Activated CD4-positive, alpha-beta memory T cell treated with anti-CD3 and anti-CD28 coated beads for 36 hours (primary cell): ENCODE data around the gene RNF40. TPM values are rescaled to one million over a fixed set of nuclear protein-coding genes. Genes with fewer than 3 reads are reported as not detected.
"Not testable (repeated sequence)": the region's sequence is repeated elsewhere in the genome, so short reads cannot be mapped to it uniquely, and the experiment has no call there.

ENCODE experiments used
- CTCF ChIA-PET: fragments of 350-600 bp; sonication (Branson Sonifier 250); formaldehyde crosslinking; loops from one replicate; lab custom pipeline; 2021; ENCODE audit warnings: antibody characterized with exemption, inconsistent platforms; lab: Charles Lee
- POLR2A ChIA-PET: fragments of 350-600 bp; sonication (Branson Sonifier 250); formaldehyde crosslinking; loops from one replicate; lab custom pipeline; 2021; ENCODE audit warnings: antibody characterized with exemption; lab: Charles Lee
- DNase-seq: peaks from one replicate; pipeline ENCODE4 v3.0.0-alpha.2; 2020
- H3K27ac Mint-ChIP-seq: one replicate; pipeline ENCODE4 v1.8.0; 2021; ENCODE audit warnings: mixed read lengths
- H3K27me3 Mint-ChIP-seq: one replicate; pipeline ENCODE4 v1.8.0; 2021; ENCODE audit warnings: mixed read lengths
- H3K36me3 Mint-ChIP-seq: one replicate; pipeline ENCODE4 v1.8.0; 2021; ENCODE audit warnings: mixed read lengths
- H3K4me1 Mint-ChIP-seq: one replicate; pipeline ENCODE4 v1.8.0; 2021; ENCODE audit warnings: low read depth, mixed read lengths
- H3K4me3 Mint-ChIP-seq: one replicate; pipeline ENCODE4 v1.8.0; 2021; ENCODE audit warnings: mild to moderate bottlenecking, mixed read lengths
- H3K9me3 Mint-ChIP-seq: one replicate; pipeline ENCODE4 v1.8.0; 2021; ENCODE audit warnings: mixed read lengths
- intact Hi-C: fragments of 100-400 bp; cut with micrococcal nuclease; formaldehyde crosslinking; loops from one replicate; pipeline ENCODE4 v1.15.1; 2023
- total RNA-seq, 2 experiments: library from RNA; stranded (reverse); gene quantifications; one replicate each; pipeline ENCODE4 v1.2.3, GENCODE V29; 2021

Gene RNF40
- total RNA-seq, 2 experiments from 2014 or later: 70.9 to 72.8 TPM

DNA sequence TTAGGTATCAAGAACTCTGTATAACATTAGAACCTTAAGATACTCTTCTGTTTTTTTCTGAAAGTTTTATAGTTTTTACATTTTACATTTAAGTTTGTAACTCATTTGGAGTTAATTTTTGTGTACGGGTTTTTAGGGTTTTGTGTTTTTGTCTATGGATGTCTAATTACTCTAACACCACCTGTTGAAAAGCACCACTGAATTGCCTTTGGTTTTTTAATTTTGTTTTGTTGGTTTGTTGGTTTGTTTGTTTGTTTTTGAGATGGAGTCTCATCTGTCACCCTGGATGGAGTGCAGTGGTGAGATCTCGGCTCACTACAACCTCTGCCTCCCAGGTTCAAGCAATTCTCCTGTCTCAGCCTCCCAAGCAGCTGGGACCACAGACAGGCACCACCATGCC lies 54.6 kb downstream of the RNF40 start:
- Mint-ChIP-seq H3K4me1 (peaks cover 11% of the 10 kb centered on the region), H3K27me3 (no peaks in the 10 kb centered on the region), H3K36me3 (no peaks in the 10 kb centered on the region), H3K9me3 (no peaks in the 10 kb centered on the region), H3K4me3 (no peak overlapping the region), H3K27ac (no peak overlapping the region)
- ChIA-PET CTCF (interaction anchor here (0.6 to 3.8 kb wide), 3 partner anchors 23 to 566 kb away, joined by 3 to 30 read pairs (median 3); partner anchors contain the start of genes CFAP119 and RNF40), POLR2A (no interaction called here)
- no peak for DNase-seq
- intact Hi-C loops: no loop called here

DNA sequence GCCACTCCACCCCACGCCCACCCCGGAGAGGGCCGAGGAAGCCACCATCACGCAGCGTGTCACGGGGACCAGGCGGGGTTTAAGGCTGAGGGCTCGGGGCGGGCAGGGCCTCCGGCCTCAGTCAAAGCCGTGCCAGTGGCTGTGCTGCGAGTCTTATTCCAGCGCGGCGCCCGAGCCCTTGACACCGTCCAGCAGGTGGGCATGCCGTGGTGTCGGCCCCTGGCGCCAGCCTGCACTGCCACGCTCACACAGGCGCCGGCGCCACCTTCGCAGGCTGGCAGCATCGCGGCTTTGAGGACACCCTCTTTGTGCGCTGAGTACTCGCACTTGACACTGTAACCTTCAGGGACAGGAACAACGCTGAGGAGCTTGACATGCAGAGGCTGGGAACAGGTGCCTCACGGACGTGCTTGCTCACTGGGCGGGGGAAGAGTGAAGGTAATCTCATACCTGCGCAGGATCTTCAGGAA lies 58.9 kb downstream of the RNF40 start:
- H3K36me3 Mint-ChIP-seq: no peaks in the 10 kb centered on the region
- H3K4me3 Mint-ChIP-seq: no peak overlapping the region
- H3K27ac Mint-ChIP-seq: no peak overlapping the region
- no peaks in the 10 kb centered on the region for H3K9me3 Mint-ChIP-seq
- H3K4me1 Mint-ChIP-seq: no peaks in the 10 kb centered on the region
- ChIA-PET POLR2A (no interaction called here), CTCF (no interaction called here)
- H3K27me3 Mint-ChIP-seq: no peaks in the 10 kb centered on the region
- DNase-seq: no peak
- intact Hi-C loops: no loop called here

DNA sequence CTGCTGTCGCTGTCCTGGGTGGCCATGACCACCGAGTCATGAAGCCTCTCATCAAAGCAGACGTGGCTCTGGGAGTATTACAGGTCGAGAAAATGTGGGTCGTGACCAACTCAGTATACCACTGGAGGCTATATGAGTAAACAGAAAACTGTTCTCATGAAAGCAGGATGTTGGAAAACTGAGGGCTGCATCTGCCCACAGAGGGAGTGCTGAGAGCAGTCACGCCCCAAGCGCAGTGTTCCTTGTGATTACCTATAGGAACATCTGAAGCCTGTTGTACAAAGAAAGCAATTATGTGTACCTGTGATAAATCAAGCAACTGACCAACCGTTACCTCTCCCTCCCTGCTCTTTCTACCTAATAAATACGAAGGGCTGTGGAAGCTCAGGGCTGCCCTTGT lies 59.3 kb downstream of the RNF40 start:
- H3K27me3 Mint-ChIP-seq, DNase-seq, intact Hi-C loops, H3K4me1 Mint-ChIP-seq, H3K27ac Mint-ChIP-seq, H3K4me3 Mint-ChIP-seq, POLR2A ChIA-PET, H3K9me3 Mint-ChIP-seq, H3K36me3 Mint-ChIP-seq: not testable (repeated sequence)
- CTCF ChIA-PET: interaction anchor here (0.6 kb wide), 1 partner anchor 80 kb away, joined by 3 read pairs; no protein-coding TSS in a partner anchor

GRCh38 chr16:30821891-30822290 lies 59.8 kb downstream of the RNF40 start:
- Mint-ChIP-seq H3K4me1 (no peaks in the 10 kb centered on the region), H3K9me3 (no peaks in the 10 kb centered on the region), H3K4me3 (no peak overlapping the region), H3K27me3 (peaks cover 1% of the 10 kb centered on the region), H3K27ac (no peak overlapping the region), H3K36me3 (no peaks in the 10 kb centered on the region)
- POLR2A ChIA-PET: no interaction called here
- CTCF ChIA-PET: interaction anchor here (0.6 to 1.0 kb wide), 2 partner anchors 23 to 79 kb away, joined by 3 to 6 read pairs; no protein-coding TSS in a partner anchor
- DNase-seq: no peak
- intact Hi-C loops: no loop called here

Other genes with a start within 250 kb of the RNF40 start
- gene ZNF768, start 235.8 kb upstream of the RNF40 start, total RNA-seq: 10 to 100 TPM; 14.2 to 14.3 TPM
- gene ZNF747, start 227.5 kb upstream of the RNF40 start, total RNA-seq: 1 to 10 TPM; 7.2 to 7.6 TPM
- gene ZNF764, start 203.9 kb upstream of the RNF40 start, total RNA-seq: 10 to 100 TPM; 13.7 to 14.2 TPM
- gene ZNF688, start 190.6 kb upstream of the RNF40 start, total RNA-seq: 1 to 10 TPM; 9.2 to 9.3 TPM
- 10 to 100 TPM; 14.0 to 15.0 TPM for gene ZNF785, start 176.6 kb upstream of the RNF40 start, total RNA-seq
- gene ZNF689, start 151.9 kb upstream of the RNF40 start, total RNA-seq: 1 to 10 TPM; 8.7 to 9.9 TPM
- 10 to 100 TPM; 73.2 to 83.2 TPM for gene PRR14, start 111.4 kb upstream of the RNF40 start, total RNA-seq
- gene FBRS, start 103.9 kb upstream of the RNF40 start, total RNA-seq: 10 to 100 TPM; 91.8 to 95.6 TPM
- gene SRCAP, start 63.2 kb upstream of the RNF40 start, total RNA-seq: 10 to 100 TPM; 48.4 to 54.0 TPM
- gene PHKG2, start 13.9 kb upstream of the RNF40 start, total RNA-seq: 10 to 100 TPM; 24.1 to 27.9 TPM
- gene CFAP119, start 260 bp upstream of the RNF40 start, total RNA-seq: 1 to 10 TPM; 3.8 to 4.9 TPM
- 1 to 10 TPM; 2.9 to 3.1 TPM for gene ZNF629, start 24.9 kb downstream of the RNF40 start, total RNA-seq
- gene BCL7C, start 131.8 kb downstream of the RNF40 start, total RNA-seq: 10 to 100 TPM; 25.6 to 25.7 TPM
- gene CTF1, start 134.3 kb downstream of the RNF40 start, total RNA-seq: under 1 TPM; 0.22 to 0.43 TPM
- 10 to 100 TPM; 21.0 to 22.2 TPM for gene FBXL19, start 161.2 kb downstream of the RNF40 start, total RNA-seq
- 1 to 10 TPM; 9.6 to 9.7 TPM for gene ORAI3, start 186.7 kb downstream of the RNF40 start, total RNA-seq
- 10 to 100 TPM; 16.4 to 17.4 TPM for gene SETD1A, start 195.4 kb downstream of the RNF40 start, total RNA-seq
- 1 to 10 TPM; 2.2 TPM for gene HSD3B7, start 222.9 kb downstream of the RNF40 start, total RNA-seq
- 1 to 10 TPM in 1 of 2 experiments, under 1 TPM in 1; 0.92 to 1.0 TPM for gene STX1B, start 248.3 kb downstream of the RNF40 start, total RNA-seq